Stomach (tissue), 4 donors: ENCODE measurements around the gene MTMR6.

Experiments used
- POLR2A ChIP-seq, 4 donors: fragments of 450-650 bp; IDR thresholded peaks; one replicate each; pipeline ENCODE4 v1.6.1; 2016; ENCODE audit warnings: antibody characterized with exemption in 4 of 4, control low read depth in 2 of 4, mild to moderate bottlenecking in 1 of 4, moderate library complexity in 1 of 4
- TF ChIP-seq, protein P1 (sequence below), 7 experiments: fragments of 450-650 bp in 4 of 7; fragments of 200-600 bp in 3 of 7; sonication (generic) in 3 of 7; IDR thresholded peaks; one replicate each; pipeline ENCODE4 v1.5.1; 2016 to 2019; ENCODE audit warnings: antibody characterized with exemption in 7 of 7, control low read depth in 2 of 7, mild to moderate bottlenecking in 1 of 7

- no peak for TF ChIP-seq POLR2A (IDR thresholded peaks at IDR 0.05)
- TF ChIP-seq, protein P1, sequence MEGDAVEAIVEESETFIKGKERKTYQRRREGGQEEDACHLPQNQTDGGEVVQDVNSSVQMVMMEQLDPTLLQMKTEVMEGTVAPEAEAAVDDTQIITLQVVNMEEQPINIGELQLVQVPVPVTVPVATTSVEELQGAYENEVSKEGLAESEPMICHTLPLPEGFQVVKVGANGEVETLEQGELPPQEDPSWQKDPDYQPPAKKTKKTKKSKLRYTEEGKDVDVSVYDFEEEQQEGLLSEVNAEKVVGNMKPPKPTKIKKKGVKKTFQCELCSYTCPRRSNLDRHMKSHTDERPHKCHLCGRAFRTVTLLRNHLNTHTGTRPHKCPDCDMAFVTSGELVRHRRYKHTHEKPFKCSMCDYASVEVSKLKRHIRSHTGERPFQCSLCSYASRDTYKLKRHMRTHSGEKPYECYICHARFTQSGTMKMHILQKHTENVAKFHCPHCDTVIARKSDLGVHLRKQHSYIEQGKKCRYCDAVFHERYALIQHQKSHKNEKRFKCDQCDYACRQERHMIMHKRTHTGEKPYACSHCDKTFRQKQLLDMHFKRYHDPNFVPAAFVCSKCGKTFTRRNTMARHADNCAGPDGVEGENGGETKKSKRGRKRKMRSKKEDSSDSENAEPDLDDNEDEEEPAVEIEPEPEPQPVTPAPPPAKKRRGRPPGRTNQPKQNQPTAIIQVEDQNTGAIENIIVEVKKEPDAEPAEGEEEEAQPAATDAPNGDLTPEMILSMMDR (IDR thresholded peaks at IDR 0.05) = no peak
Observed at GRCh38 chr13:25217023-25217885, 70.0 kb downstream of the MTMR6 start.
